Measurements from ENCODE around the gene NUP210. TPM values are rescaled to one million over a fixed set of nuclear protein-coding genes. Genes with fewer than 3 reads are reported as not detected.

NUP210 gene
- total and polyA plus RNA-seq, 2 of the 13 experiments (the other 11 are each of a cell fraction or from before 2014, with no cell fraction given) = 31.6 to 35.2 TPM

DNA sequence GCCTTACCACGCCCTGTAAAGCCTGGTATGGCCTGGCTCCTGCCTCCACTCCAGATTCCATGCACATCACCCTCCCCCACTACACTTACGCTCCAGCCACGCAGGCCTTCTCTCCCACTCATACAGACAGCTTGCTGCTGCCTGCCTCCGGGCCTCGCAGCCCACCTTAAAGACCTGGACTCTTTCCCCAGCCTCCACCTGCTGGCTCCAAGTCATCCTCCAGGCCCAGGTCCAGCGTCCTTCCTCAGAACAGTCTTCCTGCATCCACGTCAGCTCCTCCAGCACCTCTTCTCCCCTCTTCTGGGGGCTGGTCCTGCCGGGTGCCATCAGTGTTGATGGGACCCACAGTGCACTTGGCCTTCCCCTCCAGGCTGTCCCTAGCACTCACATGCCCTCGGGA is 75.5 kb downstream of the NUP210 start (continued):
- TF ChIP-seq, protein P1, sequence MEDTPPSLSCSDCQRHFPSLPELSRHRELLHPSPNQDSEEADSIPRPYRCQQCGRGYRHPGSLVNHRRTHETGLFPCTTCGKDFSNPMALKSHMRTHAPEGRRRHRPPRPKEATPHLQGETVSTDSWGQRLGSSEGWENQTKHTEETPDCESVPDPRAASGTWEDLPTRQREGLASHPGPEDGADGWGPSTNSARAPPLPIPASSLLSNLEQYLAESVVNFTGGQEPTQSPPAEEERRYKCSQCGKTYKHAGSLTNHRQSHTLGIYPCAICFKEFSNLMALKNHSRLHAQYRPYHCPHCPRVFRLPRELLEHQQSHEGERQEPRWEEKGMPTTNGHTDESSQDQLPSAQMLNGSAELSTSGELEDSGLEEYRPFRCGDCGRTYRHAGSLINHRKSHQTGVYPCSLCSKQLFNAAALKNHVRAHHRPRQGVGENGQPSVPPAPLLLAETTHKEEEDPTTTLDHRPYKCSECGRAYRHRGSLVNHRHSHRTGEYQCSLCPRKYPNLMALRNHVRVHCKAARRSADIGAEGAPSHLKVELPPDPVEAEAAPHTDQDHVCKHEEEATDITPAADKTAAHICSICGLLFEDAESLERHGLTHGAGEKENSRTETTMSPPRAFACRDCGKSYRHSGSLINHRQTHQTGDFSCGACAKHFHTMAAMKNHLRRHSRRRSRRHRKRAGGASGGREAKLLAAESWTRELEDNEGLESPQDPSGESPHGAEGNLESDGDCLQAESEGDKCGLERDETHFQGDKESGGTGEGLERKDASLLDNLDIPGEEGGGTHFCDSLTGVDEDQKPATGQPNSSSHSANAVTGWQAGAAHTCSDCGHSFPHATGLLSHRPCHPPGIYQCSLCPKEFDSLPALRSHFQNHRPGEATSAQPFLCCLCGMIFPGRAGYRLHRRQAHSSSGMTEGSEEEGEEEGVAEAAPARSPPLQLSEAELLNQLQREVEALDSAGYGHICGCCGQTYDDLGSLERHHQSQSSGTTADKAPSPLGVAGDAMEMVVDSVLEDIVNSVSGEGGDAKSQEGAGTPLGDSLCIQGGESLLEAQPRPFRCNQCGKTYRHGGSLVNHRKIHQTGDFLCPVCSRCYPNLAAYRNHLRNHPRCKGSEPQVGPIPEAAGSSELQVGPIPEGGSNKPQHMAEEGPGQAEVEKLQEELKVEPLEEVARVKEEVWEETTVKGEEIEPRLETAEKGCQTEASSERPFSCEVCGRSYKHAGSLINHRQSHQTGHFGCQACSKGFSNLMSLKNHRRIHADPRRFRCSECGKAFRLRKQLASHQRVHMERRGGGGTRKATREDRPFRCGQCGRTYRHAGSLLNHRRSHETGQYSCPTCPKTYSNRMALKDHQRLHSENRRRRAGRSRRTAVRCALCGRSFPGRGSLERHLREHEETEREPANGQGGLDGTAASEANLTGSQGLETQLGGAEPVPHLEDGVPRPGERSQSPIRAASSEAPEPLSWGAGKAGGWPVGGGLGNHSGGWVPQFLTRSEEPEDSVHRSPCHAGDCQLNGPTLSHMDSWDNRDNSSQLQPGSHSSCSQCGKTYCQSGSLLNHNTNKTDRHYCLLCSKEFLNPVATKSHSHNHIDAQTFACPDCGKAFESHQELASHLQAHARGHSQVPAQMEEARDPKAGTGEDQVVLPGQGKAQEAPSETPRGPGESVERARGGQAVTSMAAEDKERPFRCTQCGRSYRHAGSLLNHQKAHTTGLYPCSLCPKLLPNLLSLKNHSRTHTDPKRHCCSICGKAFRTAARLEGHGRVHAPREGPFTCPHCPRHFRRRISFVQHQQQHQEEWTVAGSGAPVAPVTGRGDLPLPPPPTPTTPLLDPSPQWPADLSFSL (CRISPR knock-in tag; IDR thresholded peaks at IDR 0.05) = no peak
- TF ChIP-seq RFXANK (CRISPR knock-in tag; IDR thresholded peaks at IDR 0.05) (no peak), TCF7 (IDR thresholded peaks at IDR 0.05; ENCODE audit: low read depth) (no peak), CBX2 (IDR thresholded peaks at IDR 0.05; ENCODE audit: low read depth, low read length) (no peak), CBX2 (CRISPR knock-in tag; IDR thresholded peaks at IDR 0.05; ENCODE audit: low read depth) (no peak), CBX5 (CRISPR knock-in tag; IDR thresholded peaks at IDR 0.05; ENCODE audit: borderline replicate concordance) (no peak), ZNF12 (CRISPR knock-in tag; IDR thresholded peaks at IDR 0.05) (no peak), JUNB (CRISPR knock-in tag; IDR thresholded peaks at IDR 0.05; ENCODE audit: borderline replicate concordance) (no peak), ZNF570 (CRISPR knock-in tag; IDR thresholded peaks at IDR 0.05; ENCODE audit: borderline replicate concordance) (no peak), NFYC (CRISPR knock-in tag; IDR thresholded peaks at IDR 0.05) (no peak), NCOR1 (IDR thresholded peaks at IDR 0.05; ENCODE audit: borderline replicate concordance, low read length) (no peak), SIX1 (CRISPR knock-in tag; IDR thresholded peaks at IDR 0.05; ENCODE audit: borderline replicate concordance) (no peak)

All from HepG2 (cell line).